Measurements from ENCODE around the gene REL.
A peak's percentile ranks its signal among the peaks of the same experiment; 100 is the strongest.
"Not testable (repeated sequence)": the region's sequence is repeated elsewhere in the genome, so short reads cannot be mapped to it uniquely, and the experiment has no call there.

The REL gene

GRCh38 chr2:60882971-60883753 lies 1.8 kb downstream of the REL start:
- H3K4me3 ChIP-seq (ENCODE audit: low read length) = peak overlapping the region; percentile 83
- no peak for TF ChIP-seq CTCF (conservative IDR thresholded peaks at IDR 0.05; ENCODE audit: low read length)
- peak; percentile 5 for DNase-seq (ENCODE audit: low read depth)

- no peak overlapping the region for H3K4me3 ChIP-seq (ENCODE audit: low read length)
- TF ChIP-seq CTCF (conservative IDR thresholded peaks at IDR 0.05; ENCODE audit: low read length) = no peak
- no peak for DNase-seq (ENCODE audit: low read depth)
Observed at GRCh38 chr2:60883896-60884295, 2.5 kb downstream of the REL start.

- no peak overlapping the region for H3K4me3 ChIP-seq (ENCODE audit: low read length)
- DNase-seq (ENCODE audit: low read depth) = peak; percentile 3
- TF ChIP-seq CTCF (conservative IDR thresholded peaks at IDR 0.05; ENCODE audit: low read length) = no peak
Observed at GRCh38 chr2:60884800-60885199, 3.4 kb downstream of the REL start.

DNA sequence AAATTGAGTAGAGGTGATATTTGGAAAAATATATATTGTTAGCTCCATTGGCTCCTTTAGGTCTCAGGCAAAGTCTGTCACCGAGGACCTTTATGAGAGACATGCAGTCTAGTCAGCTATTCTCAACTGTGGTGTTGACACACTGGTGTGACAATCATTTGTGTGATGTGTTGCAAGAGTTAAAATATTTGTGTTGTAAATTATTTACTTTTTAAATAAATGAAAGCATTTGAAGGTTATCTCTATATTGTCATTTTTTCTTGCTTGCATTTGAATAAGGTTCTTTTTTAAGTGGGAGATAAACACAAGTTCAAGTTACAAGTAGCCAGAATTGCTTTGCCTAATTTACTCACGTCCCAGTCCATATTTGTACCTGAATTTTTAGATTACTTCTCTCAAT lies 4.3 kb downstream of the REL start:
- no peak for DNase-seq (ENCODE audit: low read depth)
- no peak overlapping the region for H3K4me3 ChIP-seq (ENCODE audit: low read length)
- TF ChIP-seq CTCF (conservative IDR thresholded peaks at IDR 0.05; ENCODE audit: low read length) = no peak

DNA sequence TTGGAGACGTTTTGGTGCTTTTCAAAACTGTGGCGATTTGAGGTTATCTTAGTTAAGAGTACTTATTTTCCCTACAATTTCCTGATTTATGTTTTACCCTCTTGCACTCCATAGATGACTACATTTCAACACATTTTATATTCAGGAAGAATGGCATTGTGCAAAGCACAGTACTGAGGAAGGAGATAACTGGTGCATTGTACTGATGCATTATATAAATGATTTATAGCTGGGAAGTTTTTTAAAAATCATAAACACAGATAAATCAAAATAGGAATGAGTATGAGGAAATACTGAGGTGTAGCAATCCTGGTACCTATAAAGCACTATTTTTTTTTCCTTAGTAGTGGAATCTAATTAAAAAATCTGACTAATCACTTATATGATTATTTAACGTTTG lies 5.6 kb downstream of the REL start:
- no peak overlapping the region for H3K4me3 ChIP-seq (ENCODE audit: low read length)
- DNase-seq (ENCODE audit: low read depth) = no peak
- TF ChIP-seq CTCF (conservative IDR thresholded peaks at IDR 0.05; ENCODE audit: low read length) = no peak

DNA sequence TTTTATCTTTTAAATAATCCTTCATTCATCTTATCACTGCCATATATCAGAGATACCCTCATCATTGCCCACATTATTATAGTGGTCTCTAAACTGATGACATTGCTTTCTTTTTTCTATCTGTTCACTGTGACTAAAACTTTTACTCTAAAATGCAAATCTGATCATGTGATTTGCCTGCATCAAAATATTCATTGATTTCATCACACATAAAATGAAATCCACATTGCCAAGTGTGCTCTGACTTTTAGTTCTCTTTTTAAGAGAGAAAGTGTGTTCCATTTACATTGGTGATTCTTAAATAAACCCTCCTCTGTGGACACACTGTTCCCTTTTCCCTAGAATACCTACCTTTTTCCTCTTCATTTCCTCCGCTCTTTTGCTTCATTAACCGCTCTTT lies 7.5 kb downstream of the REL start:
- no peak for DNase-seq (ENCODE audit: low read depth)
- TF ChIP-seq CTCF (conservative IDR thresholded peaks at IDR 0.05; ENCODE audit: low read length) = no peak

DNA sequence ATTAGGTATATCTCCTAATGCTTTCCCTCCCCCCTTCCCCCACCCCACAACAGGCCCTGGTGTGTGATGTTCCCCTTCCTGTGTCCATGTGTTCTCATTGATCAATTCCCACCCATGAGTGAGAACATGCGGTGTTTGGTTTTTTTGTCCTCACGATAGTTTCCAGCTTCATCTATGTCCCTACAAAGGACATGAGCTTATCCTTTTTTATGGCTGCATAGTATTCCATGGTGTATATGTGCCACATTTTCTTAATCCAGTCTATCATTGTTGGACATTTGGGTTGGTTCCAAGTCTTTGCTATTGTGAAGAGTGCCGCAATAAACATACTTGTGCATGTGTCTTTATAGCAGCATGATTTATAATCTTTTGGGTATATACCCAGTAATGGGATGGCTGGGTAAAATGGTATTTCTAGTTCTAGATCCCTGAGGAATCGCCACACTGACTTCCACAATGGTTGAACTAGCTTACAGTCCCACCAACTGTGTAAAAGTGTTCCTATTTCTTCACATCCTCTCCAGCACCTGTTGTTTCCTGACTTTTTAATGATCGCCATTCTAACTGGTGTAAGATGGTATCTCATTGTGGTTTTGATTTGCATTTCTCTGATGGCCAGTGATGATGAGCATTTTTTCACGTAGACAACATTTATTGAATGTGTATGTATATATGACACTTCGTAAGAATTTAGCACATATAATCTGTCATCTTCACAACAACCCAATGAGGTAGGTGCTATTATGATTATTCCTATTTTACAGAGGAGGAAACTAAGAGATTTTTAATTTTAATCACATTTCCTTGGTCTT lies 8.4 kb downstream of the REL start:
- not testable (repeated sequence) for DNase-seq (ENCODE audit: low read depth); H3K4me3 ChIP-seq (ENCODE audit: low read length)

More for the DNA sequence above, 7.5 kb downstream of the REL start:
- no peak overlapping the region for H3K4me3 ChIP-seq (ENCODE audit: low read length)
